HG02885 (cell line): ENCODE results near the gene SOCS6.
"Not testable (repeated sequence)": the region's sequence is repeated elsewhere in the genome, so short reads cannot be mapped to it uniquely, and the experiment has no call there.

Experiments
- ATAC-seq: cut with Tn5 transposase; IDR thresholded peaks from one replicate; pipeline ENCODE4 v1.9.1; 2021; ENCODE audit warnings: mild to moderate bottlenecking; ENCODE audit not compliant: unreplicated experiment, poor library complexity

SOCS6 gene

DNA sequence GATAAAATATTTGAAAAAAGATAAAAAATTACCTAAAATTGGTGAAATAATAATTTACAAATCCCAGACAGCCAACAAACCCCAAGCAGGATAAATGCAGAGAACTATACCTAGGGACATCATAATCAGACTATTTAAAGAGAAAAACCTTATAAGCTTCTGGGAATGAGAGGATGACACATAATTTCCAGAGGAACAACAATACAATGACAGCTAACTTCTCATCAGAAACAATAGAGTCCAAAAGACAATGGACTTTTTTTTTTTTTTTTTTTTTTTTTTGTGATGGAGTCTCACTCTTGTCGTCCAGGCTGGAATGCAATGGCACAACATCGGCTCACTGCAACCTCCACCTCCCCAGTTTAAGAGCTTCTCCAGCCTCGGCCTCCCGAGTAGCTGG, 65.2 kb downstream of the SOCS6 start:
- ATAC-seq, result no peak

DNA sequence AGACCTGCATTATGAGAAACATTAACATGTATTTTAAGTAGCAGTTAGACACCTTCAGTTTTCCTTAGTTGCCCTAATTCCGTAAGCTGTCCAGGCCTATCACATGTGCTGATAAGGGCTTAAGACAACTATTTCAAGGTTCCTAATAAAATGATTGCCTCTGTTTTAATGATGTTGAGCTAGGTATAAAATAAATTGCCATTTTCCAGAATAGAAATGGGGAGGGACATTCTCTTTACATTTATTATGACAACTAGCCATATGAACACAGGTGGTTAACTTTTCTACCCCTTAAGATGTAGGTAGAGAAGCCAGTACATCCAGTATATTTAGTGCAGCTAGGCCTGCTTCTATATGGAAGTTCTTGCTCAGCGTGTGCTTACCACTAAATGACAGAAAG, 65.9 kb downstream of the SOCS6 start:
- no peak for ATAC-seq

DNA sequence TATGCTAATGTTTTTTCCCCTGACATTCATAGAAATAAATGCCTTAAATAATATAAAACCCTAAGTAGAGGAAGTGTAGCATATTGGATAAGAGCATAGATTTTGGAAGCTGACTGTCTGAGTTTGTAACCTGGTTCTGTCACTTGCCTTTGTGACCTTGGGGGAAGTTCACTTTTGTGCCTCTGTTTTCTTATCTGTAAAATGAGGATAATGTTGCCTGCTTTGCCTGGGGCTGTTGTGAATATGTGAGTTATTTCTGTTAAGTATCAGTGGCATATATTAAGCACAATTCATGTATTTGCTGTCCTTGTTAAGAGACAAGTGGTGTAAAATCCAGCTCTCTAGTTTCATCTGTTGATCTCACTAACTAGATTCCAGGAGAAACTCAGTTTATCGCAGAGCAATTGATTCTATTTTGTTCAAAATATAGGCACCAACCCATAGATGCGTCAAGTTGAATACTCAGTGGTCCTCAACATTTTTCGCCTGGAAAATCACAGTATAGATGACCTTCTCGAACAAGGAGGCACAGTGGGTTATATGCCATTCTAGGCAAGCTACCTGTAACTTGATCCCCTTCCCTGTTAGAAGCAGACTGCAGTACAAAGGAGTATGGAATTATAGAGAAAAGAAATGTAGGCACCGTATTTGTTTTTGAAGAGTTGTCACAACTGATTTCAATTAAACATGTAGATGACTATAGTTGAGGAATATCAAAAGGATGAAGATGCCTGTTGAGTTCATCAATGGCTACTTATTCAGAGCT, 67.0 kb downstream of the SOCS6 start:
- no peak for ATAC-seq

DNA sequence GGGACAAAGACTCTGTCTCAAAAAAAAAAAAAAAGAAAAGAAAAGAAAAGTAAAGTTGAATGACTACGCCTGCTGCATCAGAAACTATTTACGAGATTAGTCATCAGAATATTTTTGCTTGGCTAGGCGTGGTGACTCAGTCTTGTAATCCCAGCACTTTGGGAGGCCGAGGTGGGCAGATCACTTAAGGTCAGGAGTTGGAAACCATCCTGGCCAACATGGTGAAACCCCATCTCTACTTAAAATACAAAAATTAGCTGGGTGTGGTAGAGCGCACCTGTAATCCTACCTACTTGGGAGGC, 69.2 kb downstream of the SOCS6 start:
- ATAC-seq, result peak; percentile 87

DNA sequence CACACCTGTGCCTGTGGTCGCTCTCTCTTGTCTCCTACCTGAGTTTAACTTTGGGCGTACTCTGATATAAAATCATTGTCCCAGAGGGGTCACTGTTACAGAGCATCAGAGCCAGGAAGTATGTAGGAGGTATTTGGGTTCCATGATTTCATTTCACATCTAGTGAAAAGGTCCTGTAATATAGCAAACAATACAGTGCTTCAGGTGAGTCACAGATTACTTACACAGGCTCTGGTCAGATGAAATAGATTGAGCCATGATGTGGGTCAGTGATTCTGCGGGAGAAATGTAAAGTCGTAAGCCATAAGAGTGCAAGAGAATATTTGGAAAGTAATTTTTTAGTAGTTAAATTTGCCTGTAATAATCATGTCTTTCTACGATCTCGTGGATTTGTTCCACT, 70.2 kb downstream of the SOCS6 start:
- no peak for ATAC-seq

DNA sequence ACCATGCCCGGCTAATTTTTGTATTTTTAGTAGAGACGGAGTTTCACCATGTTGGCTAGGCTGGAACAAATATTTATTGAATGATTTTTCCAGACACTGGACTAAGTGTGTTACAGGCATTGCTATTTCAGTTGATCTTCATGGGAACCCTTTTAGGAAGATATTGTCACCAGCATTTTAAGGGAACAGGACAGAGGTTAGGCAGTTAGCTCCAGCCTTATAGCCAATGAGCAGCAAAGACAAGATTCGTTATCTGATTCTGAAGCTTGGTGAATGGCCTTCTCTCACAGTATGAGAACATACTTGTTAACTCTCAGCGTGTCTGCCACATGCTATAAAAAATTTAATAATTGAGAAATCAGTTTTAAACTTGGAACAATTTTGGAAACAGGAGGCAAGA, 73.4 kb downstream of the SOCS6 start:
- ATAC-seq, result no peak

DNA sequence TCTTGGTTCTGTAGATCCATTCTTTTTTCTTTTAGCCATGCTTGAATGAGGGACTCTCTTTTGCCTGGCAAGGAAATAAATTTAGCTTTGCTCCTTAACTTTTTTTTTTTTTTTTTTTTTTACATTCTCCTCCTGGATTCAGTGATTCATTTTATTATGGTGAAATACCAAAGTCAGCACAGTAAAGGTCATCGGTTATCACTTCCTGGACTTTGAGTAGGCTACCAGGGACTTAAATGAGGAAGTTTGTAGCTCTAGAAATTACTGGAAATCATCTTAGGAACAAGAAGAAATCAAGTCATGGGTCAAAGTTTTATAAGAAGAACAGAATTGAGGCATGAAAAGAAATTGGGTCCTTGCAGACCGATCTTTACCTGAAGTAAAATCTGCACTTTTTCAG, 75.0 kb downstream of the SOCS6 start:
- no peak for ATAC-seq

DNA sequence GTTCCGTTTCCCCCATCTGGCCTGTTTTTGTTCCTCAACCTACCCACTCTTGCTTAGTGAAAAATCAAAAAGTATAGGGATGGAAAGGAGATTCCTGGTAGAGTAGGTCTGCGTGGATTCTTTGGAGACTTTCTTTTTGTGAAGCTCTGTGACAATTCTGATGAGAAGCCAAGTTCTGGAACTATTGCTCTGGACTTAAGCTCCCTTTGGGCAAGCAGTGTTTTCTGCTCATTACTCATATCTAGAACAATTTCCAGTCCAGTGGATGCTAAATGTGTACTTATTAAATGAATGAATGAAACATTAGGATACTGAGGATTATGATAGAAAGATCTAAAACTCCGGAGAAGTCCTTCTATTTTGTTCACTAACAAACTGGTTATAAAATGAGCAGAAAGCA, 76.5 kb downstream of the SOCS6 start:
- ATAC-seq, result no peak

DNA sequence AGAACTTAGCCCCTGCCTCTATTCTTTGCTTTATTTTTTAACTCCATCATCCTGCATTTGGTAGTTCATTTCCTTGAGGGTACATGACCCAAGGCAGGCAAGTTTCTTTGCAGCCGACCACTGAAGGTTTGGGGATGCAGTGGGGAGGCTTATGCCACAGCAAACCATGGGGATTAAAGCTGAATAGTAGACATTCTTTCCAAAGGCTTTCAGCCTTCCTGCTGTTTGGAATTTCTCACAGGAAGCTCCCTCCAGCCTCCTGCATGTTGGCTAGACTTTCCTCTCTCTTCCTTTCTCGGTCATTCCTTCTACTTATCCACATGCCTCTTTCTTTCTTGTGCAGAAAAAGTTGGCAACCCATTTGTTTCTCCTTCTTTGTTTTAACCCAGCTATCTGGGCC, 77.3 kb downstream of the SOCS6 start:
- ATAC-seq, result no peak

DNA sequence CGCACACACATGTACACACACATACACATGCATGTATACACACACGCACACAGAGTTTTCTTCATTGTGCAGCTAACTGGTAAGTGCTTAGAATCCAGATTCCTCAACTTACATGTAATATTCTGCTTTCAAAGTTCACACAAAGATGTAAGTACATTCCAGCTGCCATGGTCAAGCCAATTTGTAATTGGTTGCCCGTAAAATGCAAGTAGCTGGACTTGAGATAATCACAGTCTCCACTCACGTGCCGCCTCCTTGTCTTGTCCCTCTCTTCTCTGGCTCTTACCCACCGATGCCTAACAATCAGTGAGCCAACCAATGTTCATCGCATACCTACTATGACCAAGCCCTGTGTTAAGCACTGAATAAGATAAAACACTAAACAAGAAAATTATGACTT, 77.8 kb downstream of the SOCS6 start:
- ATAC-seq, result no peak

DNA sequence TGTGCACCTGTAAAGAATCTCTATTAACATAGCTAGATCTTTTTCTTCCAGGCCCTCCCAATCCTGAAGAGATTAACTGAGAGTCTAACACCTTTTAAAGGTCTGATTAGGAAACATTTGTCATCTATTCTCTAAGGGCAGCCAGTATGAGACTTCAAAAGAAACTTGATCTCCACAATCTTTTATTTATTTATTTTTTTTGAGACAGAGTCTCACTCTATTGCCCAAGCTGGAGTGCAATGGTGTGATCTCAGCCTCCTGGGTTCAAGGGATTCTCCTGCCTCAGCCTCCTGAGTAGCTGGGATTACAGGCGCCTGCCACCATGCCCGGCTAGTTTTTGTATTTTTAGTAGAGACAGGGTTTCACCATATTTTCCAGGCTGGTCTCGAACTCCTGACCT, 78.5 kb downstream of the SOCS6 start:
- not testable (repeated sequence) for ATAC-seq

DNA sequence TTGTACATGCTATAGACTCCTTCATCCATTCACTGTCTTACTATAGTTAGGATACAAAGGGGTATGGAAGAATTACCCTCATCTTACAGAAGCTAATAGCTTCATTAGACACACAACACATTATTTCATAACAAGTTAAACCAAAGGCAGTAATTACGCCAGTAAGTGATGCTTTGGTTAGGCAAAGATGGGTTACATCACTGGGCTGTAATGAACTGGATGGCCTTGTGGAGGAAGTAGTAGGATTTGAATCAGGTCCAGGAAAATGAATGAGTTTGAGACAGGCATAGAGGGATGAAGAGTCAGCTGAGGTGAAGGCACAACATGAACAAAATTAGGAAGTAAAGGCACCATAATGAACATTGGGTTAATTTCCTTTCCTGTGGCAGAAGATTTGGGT, 80.1 kb downstream of the SOCS6 start:
- ATAC-seq, result no peak

DNA sequence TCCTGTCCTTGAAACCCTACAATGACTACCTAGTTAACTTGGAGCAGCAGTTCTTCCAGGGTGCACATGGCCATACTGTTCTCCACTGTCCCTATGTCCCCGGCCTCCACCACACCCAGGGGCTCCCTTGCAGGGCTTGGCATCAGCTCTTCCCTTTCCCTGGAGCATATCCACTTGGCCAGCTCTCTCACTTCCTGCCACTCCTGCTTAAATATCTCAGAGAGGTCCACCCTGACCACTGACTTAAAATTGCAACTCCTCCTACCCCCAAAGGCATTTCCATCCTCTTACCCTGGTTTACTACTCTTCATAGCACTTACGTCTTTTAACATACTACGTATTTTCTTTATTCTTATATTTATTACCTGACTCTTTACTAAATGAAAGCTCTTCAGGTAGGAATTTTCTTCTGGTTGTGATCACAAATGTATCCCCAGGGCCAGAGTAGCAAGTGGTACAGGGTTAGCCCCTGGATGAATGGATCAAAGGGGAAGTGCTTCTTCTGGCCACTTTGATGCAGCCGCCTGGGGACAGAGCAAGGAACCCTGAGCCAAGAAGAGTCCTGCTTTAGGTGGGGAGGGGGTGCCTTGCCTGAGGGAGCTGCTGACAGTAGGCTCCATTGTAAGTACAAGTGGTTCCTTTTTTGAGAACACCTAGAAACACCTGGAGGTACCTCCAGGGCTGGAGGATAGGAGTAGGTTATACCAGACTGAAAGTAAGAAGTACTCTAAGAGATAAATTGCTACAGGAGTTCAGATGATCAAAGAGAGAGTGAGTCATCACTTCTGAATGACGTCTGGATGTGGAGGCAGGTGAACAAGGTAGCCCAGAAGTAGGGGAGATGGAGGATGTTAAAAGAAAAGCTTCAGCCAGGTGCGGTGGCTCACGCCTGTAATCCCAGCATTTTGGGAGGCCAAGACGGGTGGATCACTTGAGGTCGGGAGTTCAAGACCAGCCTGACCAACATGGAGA, 82.2 kb downstream of the SOCS6 start:
- ATAC-seq, result no peak

DNA sequence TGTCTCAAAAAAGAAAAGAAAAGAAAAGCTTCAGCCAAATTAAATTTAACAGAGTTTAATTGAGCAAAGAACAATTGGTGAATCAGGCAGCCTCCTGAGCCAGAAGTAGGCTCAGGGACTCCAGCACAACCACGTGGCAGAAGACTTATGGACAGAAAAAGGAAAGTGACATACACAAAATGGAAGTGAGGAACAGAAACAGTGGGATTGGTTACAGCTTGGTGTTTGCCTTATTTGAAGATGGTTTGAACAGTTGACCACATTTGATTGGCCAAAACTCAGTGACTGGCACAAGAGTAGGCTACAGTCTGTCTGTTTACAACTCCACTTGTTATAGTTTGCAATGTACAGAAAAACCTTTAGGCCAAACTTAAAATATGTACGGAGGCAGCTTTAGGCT, 83.1 kb downstream of the SOCS6 start:
- ATAC-seq, result no peak

DNA sequence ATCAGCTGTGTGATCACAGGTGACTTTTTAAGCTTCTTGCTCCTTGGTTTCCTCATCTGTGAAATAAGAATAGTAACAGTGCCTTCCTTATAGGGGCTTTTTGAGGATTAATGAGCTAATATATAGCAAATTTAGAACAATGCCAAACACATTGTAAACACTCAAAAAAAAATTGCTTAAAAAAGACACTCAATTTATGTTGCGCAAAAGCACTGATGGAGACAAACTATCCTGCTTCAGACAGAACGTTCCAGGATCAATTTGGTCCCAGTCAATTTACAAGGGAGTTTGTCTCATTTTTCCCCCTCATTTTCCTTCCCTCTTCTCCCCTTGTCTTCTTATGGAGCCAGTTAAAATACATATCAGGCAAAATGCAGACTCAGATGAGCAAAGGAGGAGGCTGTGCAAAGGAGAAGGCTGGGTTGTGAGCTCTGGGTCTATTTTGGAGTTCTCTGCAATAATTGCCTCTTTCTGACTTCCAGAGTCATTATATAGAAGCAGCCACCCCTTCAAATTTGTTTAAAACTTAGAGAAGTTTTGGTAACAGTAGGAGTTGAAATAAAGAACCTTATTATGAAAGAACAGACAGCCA, 83.7 kb downstream of the SOCS6 start:
- ATAC-seq, result no peak

DNA sequence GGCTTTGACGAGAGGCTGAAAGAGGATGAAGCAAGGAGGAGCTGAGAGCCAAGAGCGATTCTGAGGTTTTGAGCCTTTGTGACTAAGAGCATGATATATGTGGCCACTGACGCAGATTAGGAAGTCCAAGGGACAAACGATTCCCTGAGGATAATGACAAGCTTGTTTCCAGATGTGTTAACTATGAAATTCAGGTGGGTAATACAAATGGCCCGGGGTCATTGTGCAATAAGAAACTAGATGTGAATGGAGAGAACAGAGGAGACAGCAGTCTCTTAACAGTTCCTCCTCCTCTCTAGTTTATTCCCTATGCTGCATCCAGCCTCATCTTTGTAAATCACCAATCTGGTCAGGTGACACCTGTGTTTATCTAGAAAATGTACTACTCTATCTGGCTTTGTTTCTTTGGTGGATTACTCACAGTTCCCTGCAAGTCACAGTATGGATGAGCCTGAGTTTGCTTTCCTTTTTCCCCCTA, 84.2 kb downstream of the SOCS6 start:
- ATAC-seq, result no peak

DNA sequence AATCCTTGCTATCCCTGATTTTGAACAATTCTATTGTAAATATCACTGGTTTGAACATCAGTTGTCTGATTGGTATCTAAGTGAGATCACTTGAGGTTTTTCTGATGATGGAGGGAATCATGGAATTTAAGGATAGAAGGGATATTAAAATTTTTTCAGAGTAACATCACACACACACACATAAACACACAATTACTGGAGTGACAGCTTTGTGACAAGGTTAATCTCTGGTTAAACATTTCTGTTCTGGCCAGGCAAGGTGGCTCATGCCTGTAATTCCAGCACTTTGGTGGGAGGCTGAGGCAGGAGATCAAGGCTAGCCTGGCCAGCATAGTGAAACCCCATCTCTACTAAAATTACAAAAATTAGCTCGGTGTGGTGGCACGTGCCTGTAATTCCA, 85.3 kb downstream of the SOCS6 start:
- ATAC-seq, result no peak

DNA sequence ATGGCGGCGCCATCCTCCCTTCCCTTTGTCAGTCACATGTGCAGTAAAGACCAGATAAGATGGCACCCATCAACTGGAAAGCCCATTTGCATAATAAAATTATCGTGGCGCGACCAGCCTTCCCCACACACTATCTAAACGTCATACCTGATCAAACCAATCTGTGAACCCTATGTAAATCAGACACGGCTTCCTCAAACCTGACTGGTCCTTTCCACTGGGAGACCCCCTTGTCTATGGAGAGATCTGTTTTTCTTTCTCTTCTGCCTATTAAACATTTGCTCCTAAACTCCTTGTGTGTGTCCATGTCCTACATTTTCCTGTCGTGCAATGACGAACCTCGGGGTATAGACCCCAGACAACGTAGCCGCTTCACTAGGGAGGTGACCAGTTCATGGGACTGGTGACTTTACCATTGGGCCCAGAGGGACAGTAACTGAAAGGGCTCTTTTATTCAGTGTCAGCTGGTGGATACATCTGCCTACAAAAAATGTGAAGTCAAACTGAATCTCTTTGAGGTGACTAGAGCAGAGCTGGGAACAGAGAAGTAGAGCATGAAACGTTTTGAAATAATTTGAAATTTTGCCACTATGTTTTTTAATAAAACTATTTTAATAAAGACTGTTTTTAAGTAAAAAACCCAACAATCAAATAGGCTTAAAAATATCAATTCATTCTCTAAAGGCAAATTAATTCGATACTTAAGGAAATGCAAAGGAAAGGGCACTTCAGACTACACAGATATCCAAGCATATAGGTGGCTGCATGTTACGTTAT, 87.5 kb downstream of the SOCS6 start:
- ATAC-seq, result no peak

DNA sequence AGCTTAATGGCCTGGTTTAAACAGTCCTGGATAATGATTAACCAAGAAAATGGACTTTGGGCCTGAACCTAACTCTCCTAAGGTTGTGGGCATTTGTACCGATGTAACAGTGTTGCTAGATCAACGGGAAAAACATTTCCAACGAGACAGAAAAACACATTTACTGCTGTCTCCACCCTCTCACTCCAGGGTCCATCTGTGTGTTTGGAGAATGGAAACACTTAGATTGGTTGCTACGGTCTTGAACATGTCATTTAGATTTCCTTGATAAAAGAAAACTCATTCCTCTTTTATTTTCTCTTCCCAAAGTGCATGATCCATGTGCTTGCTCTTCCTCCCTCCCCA, 88.0 kb downstream of the SOCS6 start:
- ATAC-seq, result no peak

DNA sequence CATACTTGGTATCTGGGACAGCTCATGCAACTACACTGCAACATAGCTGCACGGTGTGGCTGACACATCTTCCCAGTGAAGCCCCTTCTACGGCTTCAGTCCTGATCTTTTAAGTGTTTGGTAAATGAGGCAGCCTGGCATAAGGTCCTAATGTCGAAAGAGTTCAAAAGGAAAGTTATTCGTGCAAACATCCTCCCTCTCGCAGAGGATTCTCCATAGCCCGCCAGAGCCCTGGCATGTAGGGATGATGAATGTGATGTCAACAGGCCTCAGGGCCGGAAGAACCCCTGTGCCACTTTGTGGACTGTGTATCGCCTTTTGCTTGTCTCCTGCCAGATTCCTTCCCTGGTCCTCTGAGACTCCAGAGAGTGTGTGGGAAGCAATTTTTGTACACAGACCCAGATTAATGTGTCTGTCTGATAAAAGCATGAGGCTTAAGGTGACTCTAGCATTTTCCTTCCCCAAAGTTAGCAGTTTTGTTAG, 88.5 kb downstream of the SOCS6 start:
- ATAC-seq, result no peak
